OCI-LY7 (cell line): ENCODE results near the gene HGFAC. TPM values are rescaled to one million over a fixed set of nuclear protein-coding genes. Genes with fewer than 3 reads are reported as not detected.

ENCODE experiments used
- BruUV-seq: library from RNA; stranded (reverse); fragments of 400-500 nt; replicated peaks from 2 replicates; lab custom pipeline; 2021; lab: Mats Ljungman, UMichigan
- CTCF ChIA-PET: fragments of 300-600 bp; sonication (Branson Sonifier 250); formaldehyde crosslinking; loops from one replicate; lab custom pipeline; 2022; ENCODE audit warnings: antibody characterized with exemption; ENCODE audit not compliant: unreplicated experiment; lab: Charles Lee
- POLR2A ChIA-PET: fragments of 300-600 bp; sonication (Branson Sonifier 250); formaldehyde crosslinking; loops from one replicate; lab custom pipeline; 2022; ENCODE audit warnings: antibody characterized with exemption; lab: Charles Lee
- DNase-seq: peaks from one replicate; pipeline ENCODE4 v3.0.0-alpha.2; 2015; ENCODE audit warnings: low spot score
- H2AFZ ChIP-seq: fragments of 200-600 bp; sonication (generic), shearing (Covaris generic); 2 replicates; pipeline ENCODE4 v1.6.1; 2014; ENCODE audit warnings: mild to moderate bottlenecking, antibody characterized with exemption, low read length, moderate library complexity
- H3K27ac ChIP-seq: fragments of 200-600 bp; sonication (generic); 2 replicates; pipeline ENCODE4 v1.5.1; 2014; ENCODE audit warnings: mixed run types, low read depth, mild to moderate bottlenecking, moderate library complexity, low read length, inconsistent platforms; ENCODE audit not compliant: poor library complexity, severe bottlenecking
- H3K36me3 ChIP-seq: fragments of 200-600 bp; sonication (generic); 2 replicates; pipeline ENCODE4 v1.6.1; 2014; ENCODE audit warnings: mild to moderate bottlenecking, antibody characterized with exemption, low read length, moderate library complexity, mixed read lengths; ENCODE audit not compliant: insufficient read depth
- H3K4me1 ChIP-seq: fragments of 200-600 bp; sonication (generic); 2 replicates; pipeline ENCODE4 v1.5.1; 2014; ENCODE audit warnings: mild to moderate bottlenecking, low read length; ENCODE audit not compliant: insufficient read depth, poor library complexity, severe bottlenecking
- H3K4me2 ChIP-seq: fragments of 200-600 bp; sonication (generic); 2 replicates; pipeline ENCODE4 v1.6.1; 2014; ENCODE audit warnings: mild to moderate bottlenecking, low read length
- H3K4me3 ChIP-seq: fragments of 200-600 bp; sonication (generic); 2 replicates; pipeline ENCODE4 v1.5.1; 2014; ENCODE audit warnings: mild to moderate bottlenecking, low read depth, low read length; ENCODE audit not compliant: poor library complexity, severe bottlenecking
- H3K79me2 ChIP-seq: fragments of 200-600 bp; sonication (generic); 2 replicates; pipeline ENCODE4 v1.6.1; 2016; ENCODE audit warnings: low read depth, mild to moderate bottlenecking, low read length, moderate library complexity, mixed read lengths; ENCODE audit not compliant: insufficient read depth
- H3K9me2 ChIP-seq: fragments of 200-600 bp; sonication (generic); 2 replicates; pipeline ENCODE4 v1.6.1; 2016; ENCODE audit warnings: mild to moderate bottlenecking, low read length, mixed read lengths; ENCODE audit not compliant: insufficient read depth
- H3K9me3 ChIP-seq: fragments of 200-600 bp; sonication (generic); 2 replicates; pipeline ENCODE4 v1.6.1; 2014; ENCODE audit warnings: mild to moderate bottlenecking, mixed run types, low read length, mixed read lengths
- H4K20me1 ChIP-seq: fragments of 200-600 bp; sonication (generic); 2 replicates; pipeline ENCODE4 v1.6.1; 2014; ENCODE audit warnings: mild to moderate bottlenecking, antibody characterized with exemption, low read length, moderate library complexity, mixed read lengths; ENCODE audit not compliant: insufficient read depth
- EZH2phosphoT487 ChIP-seq: fragments of 200-600 bp; sonication (generic); IDR thresholded peaks from 2 replicates; pipeline ENCODE4 v1.6.1; 2018; ENCODE audit warnings: low read depth, borderline replicate concordance, mild to moderate bottlenecking, mixed run types, antibody characterized with exemption, low read length, moderate library complexity, mixed read lengths
- intact Hi-C: fragments of 100-400 bp; cut with micrococcal nuclease; formaldehyde crosslinking; loops from one replicate; pipeline ENCODE4 v1.10.0; 2022; ENCODE audit not compliant: unreplicated experiment
- total RNA-seq, 2 experiments: library from RNA; depleted of rRNA in 1 of 2; stranded (reverse); fragments of >200 nt in 1 of 2; shearing (Covaris generic) in 1 of 2; gene quantifications; 2 replicates each; pipeline ENCODE4 v1.2.3, GENCODE V29; 2014 to 2022
- TF ChIP-seq, protein P1 (sequence below): fragments of 200-600 bp; sonication (generic); conservative IDR thresholded peaks from 2 replicates; pipeline ENCODE4 v1.5.1; 2014; ENCODE audit warnings: mild to moderate bottlenecking, antibody characterized with exemption, low read length, moderate library complexity, mixed read lengths

HGFAC gene
- total RNA-seq, 2 experiments from 2014 or later: not detected

DNA sequence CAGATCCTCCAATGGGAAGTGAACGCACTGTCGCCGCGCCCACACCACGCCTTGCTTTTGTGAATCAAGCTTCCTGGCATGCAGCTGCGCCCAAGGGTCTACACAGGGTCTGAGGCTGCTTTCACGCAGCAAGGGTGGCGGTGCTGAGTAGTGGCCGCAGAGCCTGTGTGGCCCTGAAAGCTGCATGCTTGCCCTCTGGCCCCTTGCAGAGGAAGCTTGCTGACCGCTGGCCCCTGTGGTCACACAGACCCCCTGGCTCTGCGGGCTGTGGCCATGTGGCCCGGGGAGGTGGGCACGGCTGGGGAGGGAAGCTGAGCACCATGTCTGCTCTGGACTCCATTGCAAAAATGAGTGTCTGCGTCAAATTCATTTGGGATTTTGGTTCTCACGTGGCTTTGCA, 30.1 kb downstream of the HGFAC start:
- Histone ChIP-seq H3K36me3 (no peaks in the 10 kb centered on the region), H3K27ac (no peak overlapping the region), H3K9me2 (no peaks in the 10 kb centered on the region), H3K4me1 (no peaks in the 10 kb centered on the region), H4K20me1 (no peaks in the 10 kb centered on the region), H3K79me2 (no peaks in the 10 kb centered on the region), H3K4me2 (no peak overlapping the region), H3K9me3 (0 out of 2 replicates have a peak, but pooled peaks cover 3% of the 10 kb centered on the region), H2AFZ (no peak overlapping the region), H3K4me3 (no peak overlapping the region)
- no TSS peak for BruUV-seq
- intact Hi-C loops: no loop called here
- POLR2A ChIA-PET: no interaction called here
- CTCF ChIA-PET: interaction anchor here (1.3 kb wide), 1 partner anchor 9 kb away, joined by 3 read pairs; no protein-coding TSS in a partner anchor
- DNase-seq: no peak
- TF ChIP-seq EZH2phosphoT487: no peak
- TF ChIP-seq, protein P1, sequence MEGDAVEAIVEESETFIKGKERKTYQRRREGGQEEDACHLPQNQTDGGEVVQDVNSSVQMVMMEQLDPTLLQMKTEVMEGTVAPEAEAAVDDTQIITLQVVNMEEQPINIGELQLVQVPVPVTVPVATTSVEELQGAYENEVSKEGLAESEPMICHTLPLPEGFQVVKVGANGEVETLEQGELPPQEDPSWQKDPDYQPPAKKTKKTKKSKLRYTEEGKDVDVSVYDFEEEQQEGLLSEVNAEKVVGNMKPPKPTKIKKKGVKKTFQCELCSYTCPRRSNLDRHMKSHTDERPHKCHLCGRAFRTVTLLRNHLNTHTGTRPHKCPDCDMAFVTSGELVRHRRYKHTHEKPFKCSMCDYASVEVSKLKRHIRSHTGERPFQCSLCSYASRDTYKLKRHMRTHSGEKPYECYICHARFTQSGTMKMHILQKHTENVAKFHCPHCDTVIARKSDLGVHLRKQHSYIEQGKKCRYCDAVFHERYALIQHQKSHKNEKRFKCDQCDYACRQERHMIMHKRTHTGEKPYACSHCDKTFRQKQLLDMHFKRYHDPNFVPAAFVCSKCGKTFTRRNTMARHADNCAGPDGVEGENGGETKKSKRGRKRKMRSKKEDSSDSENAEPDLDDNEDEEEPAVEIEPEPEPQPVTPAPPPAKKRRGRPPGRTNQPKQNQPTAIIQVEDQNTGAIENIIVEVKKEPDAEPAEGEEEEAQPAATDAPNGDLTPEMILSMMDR: no peak

DNA sequence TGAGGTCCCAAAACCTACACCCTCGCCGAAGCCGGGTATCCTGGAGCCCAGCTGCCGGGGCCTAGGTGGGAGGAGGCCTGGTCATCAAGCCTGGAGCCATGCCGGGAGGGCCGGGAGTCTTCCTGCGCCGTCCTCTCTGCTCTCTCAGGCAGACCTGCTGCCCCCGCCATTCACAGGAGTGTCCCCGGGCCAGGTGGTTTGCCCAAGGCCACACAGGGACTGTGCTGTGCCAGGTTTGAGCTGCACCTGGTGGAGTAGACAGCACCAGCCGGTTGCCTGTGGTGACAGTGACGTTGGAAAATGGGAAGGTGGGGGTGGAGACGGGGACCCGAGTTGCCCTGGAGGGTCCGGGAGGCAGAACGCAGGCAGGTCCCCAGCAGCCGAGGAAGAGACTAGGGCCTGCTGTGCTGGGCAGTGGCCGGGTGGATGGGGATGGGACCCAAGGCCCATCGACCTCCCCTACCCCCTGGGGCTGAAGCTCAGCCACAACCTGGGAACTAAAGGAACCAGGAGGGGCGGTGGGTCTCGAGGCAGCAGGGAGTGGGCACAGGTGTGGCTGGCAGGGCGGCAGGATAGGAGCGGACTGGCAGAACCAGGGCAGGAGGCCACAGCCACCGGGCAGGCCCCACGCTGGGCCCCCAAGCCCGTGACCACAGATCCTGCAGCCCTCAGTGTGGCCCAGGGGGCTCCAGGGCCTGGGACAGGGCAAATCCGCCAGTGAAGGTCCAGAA, 30.8 kb downstream of the HGFAC start:
- H2AFZ ChIP-seq: no peak overlapping the region
- no peak for TF ChIP-seq EZH2phosphoT487
- TF ChIP-seq, protein P1: no peak
- intact Hi-C loops: no loop called here
- DNase-seq: no peak
- no peak overlapping the region for H3K4me2 ChIP-seq
- no TSS peak for BruUV-seq
- ChIA-PET CTCF (interaction anchor here (1.3 kb wide), 1 partner anchor 8 kb away, joined by 3 read pairs; no protein-coding TSS in a partner anchor), POLR2A (no interaction called here)
- no peak overlapping the region for H3K4me3 ChIP-seq
- no peaks in the 10 kb centered on the region for H3K36me3 ChIP-seq
- 0 out of 2 replicates have a peak, but pooled peaks cover 3% of the 10 kb centered on the region for H3K9me3 ChIP-seq
- H3K79me2 ChIP-seq: no peaks in the 10 kb centered on the region
- H3K4me1 ChIP-seq: no peaks in the 10 kb centered on the region
- H3K9me2 ChIP-seq: no peaks in the 10 kb centered on the region
- no peaks in the 10 kb centered on the region for H4K20me1 ChIP-seq
- no peak overlapping the region for H3K27ac ChIP-seq
